Kidney capillary endothelial cell (primary cell): ENCODE results near the gene AMBRA1.
"Not testable (repeated sequence)": the region's sequence is repeated elsewhere in the genome, so short reads cannot be mapped to it uniquely, and the experiment has no call there.

Experiments used
- DNase-seq: peaks from one replicate; pipeline ENCODE4 v3.0.0-alpha.2; 2018; ENCODE audit warnings: low spot score

AMBRA1 gene

DNA sequence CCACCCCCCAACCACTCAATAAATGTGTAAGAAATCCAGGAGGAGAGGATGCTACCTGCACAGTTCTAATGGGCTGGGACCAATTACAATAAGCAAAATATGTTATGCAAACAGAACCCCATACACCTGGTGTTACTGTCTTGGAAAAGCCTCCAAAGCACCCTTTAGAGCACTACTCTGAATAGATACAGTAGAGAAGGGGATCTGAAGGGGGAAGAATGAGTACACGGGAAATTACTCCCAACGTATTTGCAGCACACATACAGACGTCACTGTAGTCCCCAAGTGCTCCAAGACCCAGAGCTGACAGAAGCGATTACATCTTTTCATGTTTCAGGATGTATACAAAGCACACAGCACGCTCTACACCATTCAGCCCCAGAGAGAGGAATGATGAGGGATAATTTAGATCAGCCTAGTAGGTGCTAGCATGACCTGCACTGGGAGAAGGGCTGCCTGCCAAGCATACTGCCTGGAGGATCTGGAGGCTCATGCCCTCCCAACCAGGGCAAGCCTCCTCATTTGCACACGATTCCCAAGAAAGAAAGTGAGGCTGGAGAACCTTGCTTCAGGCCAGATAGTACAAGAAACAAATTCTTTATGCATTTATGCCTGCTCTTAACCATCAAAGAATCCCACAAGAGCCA lies 63.8 kb downstream of the AMBRA1 start:
- DNase-seq: no peak

DNA sequence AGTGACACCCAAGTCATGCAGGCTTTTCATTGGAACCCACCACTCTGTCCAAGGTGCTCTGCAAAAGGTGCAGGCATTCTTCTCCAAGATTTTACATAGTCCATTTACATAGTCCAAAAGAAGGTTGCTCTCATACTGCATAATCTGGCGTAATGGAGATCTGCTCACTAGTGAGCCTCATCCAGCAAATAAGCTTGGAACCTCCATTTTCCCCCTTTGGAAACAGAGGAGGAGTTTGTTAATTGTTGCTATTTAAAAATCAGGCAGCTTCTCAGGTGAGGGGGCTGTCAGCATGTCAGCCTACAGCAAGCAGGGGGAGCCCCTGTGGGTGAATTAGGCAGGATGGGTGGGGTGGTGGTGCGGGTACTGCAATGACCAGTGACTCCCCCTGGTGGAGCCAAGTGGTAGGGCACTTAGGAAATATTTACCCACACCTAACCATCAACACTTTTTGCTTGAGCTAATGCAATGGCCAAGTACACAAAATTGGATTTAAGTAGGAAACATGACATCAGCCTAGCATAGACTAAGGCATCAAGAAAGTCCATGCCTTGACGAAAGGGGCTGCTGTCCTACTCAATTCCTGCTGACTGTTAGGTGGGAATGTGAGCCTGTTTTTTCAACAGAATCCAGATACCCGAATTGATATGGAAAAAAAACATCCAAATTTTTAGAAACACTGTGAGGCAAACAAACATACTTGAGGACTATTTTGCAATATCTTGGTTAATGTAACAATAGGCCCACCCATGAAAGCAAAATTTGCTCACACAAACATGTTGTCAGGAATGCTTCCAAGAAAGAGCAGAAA lies 64.5 kb downstream of the AMBRA1 start:
- peak; percentile 44 for DNase-seq

DNA sequence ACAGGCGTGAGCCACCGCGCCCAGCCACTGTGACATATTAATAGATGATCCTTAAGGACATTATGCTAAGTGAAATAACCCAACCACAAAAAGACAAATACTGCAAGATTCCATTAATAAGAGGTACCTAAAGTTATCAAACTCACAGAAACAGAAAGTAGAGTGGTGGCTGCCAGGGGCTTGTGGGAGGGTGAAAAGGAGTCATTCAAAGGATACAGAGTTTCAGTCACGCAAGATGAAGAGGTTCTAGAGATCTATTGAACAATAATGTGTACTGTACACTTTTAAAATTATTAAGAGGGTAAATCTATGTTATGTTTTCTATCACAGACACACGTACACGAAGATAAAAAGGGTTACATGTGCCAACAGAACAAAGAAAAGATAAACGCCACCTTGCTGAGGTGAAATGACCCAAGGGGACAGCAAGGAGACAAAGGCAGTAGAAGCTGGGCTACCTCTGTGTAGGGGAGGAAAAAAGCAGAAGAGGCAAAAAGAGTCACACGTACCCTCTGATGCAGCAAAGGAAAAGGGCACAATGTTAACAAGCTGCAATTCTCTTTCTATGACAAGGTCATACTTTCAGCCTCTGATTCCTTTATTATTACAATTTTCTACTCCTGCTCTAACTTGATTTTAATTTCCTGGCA lies 65.3 kb downstream of the AMBRA1 start:
- DNase-seq: no peak

DNA sequence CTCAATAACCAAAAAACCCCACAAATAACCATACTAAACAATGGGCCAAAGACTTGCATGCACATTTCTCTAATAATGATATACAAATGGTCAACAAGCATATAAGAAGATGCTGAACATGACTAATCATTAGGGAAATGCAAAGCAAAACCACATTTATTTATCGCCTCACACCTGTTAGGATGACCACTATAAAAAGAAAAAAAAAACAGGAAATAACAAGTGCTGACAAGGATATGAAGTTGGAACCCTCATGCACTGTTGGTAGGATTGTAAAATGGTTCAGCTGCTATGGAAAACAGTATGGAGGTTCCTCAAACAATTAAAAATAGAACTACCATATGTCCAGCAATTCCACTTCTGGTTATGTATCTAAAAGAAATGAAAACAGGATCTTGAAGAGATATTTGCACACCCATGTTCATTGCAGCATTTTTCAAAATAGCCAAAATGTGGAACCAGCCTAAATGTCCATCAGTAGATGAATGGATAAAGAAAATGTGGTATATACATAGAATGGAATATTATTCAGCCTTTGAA lies 66.2 kb downstream of the AMBRA1 start:
- no peak for DNase-seq

DNA sequence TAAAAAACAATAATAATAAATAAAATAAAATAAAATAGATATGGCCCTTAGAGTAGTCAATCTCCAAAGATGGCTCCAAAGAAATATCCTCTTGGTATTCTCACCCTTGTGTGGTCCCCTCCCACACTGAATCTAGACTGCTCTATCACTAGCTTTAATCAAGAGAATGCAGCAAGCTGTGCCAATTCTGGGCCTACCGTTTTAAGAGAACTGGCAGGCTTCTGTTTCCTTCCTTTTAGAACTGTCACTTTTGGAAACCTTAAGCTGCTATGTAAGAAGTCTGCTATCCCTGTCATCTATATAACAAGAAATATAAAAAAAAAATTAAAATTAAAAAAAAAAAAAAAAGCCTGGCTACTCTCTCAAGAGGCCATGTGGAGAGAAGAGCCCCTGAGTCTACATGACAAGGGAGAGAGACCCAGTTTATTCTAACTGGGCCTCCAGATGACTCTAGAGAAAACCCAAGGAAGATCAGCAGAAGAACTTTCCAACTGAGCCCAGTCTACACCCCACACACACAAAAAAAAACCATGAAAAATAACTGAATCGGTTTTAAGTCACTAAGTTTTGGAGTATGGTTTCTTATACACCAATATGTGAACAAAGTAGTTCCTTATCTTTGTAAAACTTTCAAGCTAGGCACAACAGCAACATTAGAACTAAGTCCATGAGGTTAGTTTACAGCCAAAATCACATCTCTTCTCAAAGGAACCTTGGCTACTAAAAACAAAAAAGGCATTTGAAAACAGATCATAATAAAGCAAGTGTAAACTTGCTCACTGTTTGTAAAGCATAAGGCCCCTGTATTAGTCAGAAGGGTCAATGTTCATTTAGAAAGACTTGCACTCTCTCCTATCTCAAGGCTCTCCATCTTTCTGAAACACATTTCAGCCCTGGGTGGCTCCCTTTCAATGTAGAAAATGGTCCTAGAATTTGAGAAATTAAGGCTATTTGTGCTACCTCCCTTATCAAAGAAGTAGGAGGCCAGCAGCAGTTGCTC lies 67.3 kb downstream of the AMBRA1 start:
- no peak for DNase-seq

DNA sequence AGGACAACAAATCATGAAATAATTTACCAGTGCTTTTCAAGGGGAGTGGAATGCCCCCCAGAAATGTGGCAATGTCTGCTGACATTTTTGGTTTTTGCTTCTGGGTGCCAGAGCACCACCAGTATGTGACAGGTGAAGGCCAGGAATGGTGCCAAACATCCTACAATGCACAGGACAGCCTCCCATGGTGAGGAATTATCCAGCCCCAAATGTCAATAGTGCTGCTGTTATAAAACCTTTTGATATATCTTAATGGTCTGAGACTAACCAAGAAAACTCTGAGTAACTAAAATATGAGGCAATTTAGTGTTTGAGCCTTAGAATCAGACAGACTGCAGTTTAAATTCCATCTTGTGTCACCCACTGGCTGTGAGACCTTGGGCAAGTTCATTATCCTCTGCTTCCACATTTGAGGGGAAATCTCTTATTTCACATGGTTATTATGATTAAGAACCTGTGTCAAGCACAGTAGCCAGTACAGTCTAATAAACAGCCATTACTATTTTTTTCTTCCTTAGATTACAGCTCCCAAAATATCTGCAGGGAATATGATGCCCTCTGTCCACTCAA lies 69.5 kb downstream of the AMBRA1 start:
- DNase-seq: no peak

DNA sequence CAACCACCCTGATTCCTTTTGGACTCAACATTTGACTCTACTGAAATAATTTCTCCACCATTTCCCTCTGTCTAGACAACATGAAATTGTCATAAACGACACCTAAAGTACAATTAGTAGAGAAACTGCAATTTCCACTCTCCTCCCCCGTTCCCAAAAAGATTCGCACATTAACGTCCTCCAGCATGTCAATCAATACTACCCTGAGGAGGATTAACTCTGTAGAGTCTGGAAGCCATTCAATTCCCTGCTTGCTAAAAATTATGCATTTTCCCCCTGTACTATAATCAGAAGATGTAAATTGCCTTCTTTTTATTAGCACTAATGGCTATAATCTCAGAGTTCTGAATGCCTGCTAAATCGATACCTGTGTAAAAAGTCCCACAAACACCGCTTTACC lies 70.5 kb downstream of the AMBRA1 start:
- DNase-seq: no peak

DNA sequence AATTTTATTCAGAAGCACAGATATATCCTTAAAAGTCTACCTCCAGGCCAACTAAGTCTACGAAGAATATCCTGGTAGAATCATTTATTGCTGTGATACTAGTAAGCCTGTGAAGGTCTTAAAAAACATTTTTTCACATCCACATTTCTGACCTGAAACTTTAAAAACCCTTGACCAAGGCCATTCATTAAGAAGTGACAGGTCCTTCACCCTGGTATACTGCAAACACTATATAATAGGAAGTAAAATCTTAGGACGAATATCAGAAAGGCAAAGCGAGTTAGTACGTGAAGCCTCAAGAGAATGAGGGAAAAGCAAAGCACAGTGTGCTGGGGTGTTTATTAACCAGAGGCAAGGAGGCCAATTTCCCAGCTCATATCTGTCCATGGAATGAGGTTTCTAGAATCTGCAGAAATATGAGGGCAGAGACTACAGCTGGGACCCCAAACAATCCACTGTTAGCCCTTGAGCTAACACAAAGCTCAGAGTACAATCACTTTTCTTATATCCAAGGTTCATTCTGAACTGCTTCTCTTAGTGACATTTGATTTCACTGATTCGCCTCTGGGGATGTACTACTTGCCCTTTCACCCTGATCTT lies 71.0 kb downstream of the AMBRA1 start:
- DNase-seq: no peak

DNA sequence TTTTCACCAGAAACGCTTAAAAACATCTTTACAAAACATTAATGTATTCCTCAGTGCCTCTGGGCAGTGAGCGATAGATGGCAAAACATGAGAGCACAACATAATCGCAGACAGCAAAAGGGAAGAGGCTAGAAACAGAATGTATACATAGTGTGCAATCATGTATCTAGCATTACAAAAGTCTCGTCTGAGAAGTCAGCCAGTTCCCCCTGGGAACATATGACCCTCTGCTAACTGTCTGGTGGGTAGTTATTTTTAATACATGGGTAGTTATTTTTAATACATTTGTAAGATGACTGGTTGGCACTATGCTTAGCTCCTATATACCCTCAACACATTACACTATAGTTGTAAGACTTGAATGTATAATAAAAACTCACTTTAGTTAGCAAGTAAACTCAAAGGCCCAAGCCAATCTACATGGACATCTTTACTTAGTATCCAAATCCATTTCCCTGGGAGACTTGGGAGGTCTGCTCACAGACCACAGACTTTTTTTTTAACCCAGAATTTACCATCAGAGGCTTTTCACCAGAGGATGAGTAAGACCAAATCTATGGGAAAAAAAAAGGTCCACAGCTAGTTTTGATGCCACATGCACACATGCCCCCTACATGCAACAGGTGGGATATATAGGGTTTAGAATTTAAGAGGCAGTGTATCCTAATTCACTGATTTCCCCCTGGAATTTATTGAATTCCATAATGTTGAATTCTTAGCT lies 71.7 kb downstream of the AMBRA1 start:
- peak; percentile 22 for DNase-seq

DNA sequence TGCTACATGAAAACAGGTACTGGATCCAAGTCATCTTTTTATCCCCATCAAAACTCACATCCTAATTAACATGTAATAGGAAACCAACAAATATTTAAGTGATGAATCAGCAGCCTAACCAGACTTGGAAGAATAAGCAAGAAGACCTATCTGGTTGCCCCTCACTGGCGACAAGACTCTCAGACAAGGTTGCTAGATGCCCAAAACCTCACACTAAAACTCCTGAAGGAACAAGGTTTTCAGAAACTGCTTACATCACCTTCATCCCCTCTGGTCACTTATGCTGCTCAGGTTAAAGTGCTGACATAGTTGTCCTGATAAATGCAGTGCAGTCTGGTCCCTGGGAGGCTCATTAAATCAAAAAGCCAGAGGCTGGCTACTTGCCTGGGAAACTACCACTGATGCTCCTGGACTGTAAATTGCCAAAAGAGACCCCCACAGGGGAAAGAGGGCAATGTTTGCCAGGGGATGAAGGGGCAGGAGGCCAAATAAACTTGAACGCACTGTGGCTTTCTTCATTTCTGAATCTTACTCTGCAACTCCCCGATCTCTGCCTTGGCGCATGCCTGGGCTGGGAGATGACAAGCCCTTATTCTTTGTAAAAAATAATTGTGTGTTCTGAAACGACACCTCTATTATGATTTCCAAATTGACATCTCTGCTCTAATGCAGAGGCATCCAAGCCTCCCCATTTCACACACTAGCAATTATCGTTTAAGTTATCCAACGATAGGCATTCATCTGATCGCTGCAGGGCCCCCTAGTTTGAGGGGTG lies 72.7 kb downstream of the AMBRA1 start:
- peak; percentile 65 for DNase-seq

DNA sequence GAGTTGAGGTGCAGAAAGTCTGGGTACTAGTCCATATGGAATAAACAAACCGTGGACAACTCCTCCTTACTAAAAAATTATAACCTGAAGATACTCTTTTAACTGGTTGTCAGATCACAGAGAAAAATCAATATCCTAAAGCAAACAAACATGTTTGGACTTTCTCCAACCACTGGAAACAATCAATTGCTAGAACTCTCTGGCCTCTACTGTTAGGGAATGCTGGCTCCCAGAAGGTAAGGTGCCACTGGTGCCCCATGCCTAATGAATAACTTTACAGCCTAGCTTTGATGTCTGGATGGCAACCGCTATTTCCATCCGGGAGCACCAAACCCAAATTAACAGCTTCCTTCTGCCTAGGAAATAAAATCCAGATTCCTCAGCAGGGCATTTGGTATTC lies 74.5 kb downstream of the AMBRA1 start:
- no peak for DNase-seq

DNA sequence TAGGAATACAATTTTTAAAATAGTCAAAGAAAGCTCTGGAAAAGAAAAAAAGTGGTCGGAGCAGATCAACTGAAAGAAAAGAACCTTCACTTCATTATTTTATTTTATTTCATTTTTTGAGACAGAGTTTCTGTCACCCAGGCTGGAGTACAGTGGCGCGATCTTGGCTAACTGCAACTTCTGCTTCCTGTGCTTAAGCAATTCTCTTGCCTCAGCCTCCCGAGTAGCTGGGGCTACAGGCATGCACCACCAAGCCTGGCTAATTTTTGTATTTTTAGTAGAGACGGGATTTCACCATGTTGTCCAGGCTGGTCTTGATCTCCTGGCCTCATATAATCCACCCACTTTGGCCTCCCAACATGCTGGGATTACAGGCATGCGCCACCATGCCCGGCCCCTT lies 74.9 kb downstream of the AMBRA1 start:
- not testable (repeated sequence) for DNase-seq

DNA sequence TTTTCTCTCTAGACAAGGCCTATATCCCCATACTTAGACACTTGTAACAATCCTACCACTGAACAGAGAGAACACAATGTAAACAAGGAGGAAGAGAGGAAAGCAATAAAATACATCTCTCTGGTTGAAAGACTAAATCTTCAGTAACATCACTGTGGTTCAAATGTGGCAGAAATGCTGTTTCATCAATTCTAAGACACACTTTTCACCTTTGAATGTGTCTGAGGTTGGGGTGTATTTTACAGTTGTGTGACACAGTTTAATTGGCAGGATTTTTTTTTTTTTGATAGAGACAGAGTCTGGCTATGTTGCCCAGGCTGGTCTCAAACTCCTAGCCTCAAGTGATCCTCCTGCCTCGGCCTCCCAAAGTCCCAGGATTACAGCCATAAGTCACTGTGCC lies 79.5 kb downstream of the AMBRA1 start:
- DNase-seq: no peak

DNA sequence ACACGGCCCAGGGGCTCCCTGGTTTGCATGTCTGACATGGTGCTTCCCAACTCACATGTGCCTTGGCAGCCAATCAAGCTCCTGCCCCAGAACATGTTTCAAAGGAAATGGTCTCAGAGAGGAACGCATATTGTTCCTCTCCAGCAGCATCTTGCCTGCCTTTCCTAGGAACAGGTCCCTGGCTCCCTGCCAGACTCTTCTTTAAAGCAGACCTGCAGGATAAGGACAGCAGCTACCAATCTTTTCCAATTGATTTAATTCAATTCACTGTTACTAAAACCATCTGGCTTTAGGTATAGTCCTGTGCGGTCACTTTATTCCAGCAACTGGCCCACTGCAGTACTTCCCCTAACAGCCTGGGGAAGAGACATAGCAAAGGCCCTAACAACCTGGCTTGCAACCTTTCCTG lies 79.9 kb downstream of the AMBRA1 start:
- DNase-seq: peak; percentile 65

DNA sequence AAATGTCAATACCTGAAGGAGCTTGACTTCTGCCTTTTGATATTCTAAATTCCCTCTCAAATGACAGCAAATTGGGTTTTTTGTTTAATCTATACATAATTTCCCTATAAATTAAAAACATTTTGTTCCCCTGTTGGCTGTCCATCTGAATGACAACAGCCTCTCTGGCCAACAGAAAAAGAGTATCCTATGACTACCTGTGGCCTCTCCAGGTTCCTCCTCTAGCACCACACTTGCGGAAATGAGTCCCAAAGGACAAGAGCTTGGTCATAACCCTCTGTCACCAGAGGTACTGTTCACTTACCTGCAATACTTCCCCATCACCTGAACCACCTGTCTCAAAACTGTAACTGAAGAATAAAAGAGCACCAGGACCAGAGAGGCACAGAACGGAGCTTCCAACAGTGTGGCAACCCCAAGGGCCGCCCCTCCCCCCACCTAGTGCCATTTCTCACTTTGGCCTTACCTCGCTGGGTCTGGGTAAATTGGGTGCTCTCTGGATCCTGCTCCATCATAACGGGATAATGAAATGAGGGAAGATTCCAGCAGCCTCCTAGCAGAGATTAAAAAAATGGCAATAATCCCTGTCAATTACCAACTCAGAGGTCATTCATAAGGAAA lies 81.5 kb downstream of the AMBRA1 start:
- no peak for DNase-seq

DNA sequence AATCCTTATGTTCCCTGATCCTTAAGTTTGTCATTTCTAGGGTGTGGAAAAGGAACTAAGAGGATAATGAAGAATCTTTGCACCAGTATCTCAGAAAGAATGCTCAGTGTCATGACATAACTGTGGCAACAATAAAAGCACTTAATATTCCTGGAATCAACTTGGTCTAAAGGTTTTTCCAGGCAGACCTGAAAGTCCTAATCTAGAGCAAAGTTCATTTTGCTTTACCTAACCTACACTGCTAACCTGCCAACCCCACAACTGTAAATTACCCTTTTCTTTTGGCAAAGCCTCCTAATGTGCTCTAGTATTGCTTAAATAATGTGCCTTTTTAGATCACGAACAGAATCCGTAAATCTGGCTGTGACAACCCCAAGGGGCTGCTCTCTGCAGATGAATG lies 82.5 kb downstream of the AMBRA1 start:
- DNase-seq: no peak

DNA sequence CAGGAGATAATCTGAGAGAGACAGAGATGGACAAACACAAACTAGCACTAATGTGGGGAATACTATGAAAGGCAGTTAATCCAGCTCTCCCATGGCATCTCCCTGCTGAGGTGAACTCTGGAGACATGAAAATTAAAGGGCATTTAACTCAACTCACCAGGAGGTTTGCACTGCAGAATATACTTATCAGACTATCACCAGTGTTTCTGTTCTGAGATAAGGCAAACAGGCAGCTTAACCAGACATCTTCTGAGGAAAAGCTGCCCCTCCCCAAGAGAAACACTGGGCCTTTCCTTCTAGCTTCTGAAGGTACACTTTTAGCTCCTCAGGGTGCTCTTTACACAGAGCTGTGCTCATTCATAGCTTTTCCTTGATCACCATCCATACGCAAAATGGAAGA lies 85.5 kb downstream of the AMBRA1 start:
- no peak for DNase-seq

DNA sequence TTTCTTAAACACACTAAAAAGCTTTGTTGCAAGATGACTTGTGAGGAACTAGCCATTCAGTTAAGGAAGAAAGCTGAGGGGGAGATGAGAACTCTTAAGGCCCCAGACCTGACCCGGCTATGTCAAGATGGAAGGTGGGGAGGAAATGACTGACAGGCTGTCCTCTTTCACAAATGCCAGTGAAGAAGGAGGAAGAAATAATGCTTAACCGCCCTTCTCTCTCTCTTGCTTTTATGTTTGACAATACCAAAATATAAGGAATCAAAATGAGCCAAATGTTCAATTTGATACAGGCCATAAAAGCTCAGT lies 87.4 kb downstream of the AMBRA1 start:
- no peak for DNase-seq
